H1 (cell line): ENCODE measurements around the gene STKLD1. TPM values are rescaled to one million over a fixed set of nuclear protein-coding genes. Genes with fewer than 3 reads are reported as not detected.

Source experiments
- CTCF ChIA-PET: fragments of 300-600 bp; sonication (Branson Sonifier 250); formaldehyde crosslinking; loops from one replicate; lab custom pipeline; 2021; ENCODE audit not compliant: partially characterized antibody; lab: Charles Lee
- POLR2A ChIA-PET: fragments of 300-600 bp; sonication (Branson Sonifier 250); formaldehyde crosslinking; loops from one replicate; lab custom pipeline; 2021; ENCODE audit warnings: inconsistent platforms; ENCODE audit not compliant: partially characterized antibody; lab: Charles Lee
- DNase-seq, 2 experiments: peaks; one replicate each; pipeline versions ENCODE4 v3.0.0 to v3.0.0-alpha.2; 2010 to 2022; ENCODE audit warnings: low spot score in 2 of 2, low read depth in 1 of 2, mixed read lengths in 1 of 2
- FAIRE-seq: peaks from 2 replicates; lab custom pipeline; 2011; peaks lifted over from hg19 to GRCh38; lab: Jason Lieb, UNC
- H2AFZ ChIP-seq: 2 replicates; pipeline ENCODE4 v1.8.1; 2012; ENCODE audit warnings: low read length, inconsistent platforms
- H2AK5ac ChIP-seq: 2 replicates; pipeline ENCODE4 v1.6.1; 2013; ENCODE audit warnings: low read depth, low read length
- H2BK120ac ChIP-seq: replicated peaks from 2 replicates; pipeline ENCODE3; 2013; ENCODE audit warnings: low read depth, low read length, inconsistent platforms
- H2BK12ac ChIP-seq: 2 replicates; pipeline ENCODE4 v1.6.1; 2013; ENCODE audit warnings: low read depth, low read length
- H2BK15ac ChIP-seq: 2 replicates; pipeline ENCODE4 v1.6.1; 2013; ENCODE audit warnings: low read length
- H2BK20ac ChIP-seq: 2 replicates; pipeline ENCODE4 v1.6.1; 2013; ENCODE audit warnings: low read length
- H2BK5ac ChIP-seq: 2 replicates; pipeline ENCODE4 v1.6.1; 2013; ENCODE audit warnings: low read depth, low read length
- H3K14ac ChIP-seq: 2 replicates; pipeline ENCODE4 v1.6.1; 2013; ENCODE audit warnings: inconsistent platforms; ENCODE audit not compliant: insufficient read length
- H3K18ac ChIP-seq: 2 replicates; pipeline ENCODE4 v1.6.1; 2013; ENCODE audit warnings: low read length; ENCODE audit errors: extremely low read depth
- H3K23ac ChIP-seq: 2 replicates; pipeline ENCODE4 v1.6.1; 2013; ENCODE audit warnings: inconsistent platforms; ENCODE audit not compliant: insufficient read length
- H3K23me2 ChIP-seq: 2 replicates; pipeline ENCODE4 v1.6.1; 2013; ENCODE audit warnings: low read depth, low read length
- H3K27ac ChIP-seq: 2 replicates; pipeline ENCODE4 v1.6.1; 2011; ENCODE audit warnings: low read depth, low read length, inconsistent platforms
- H3K27me3 ChIP-seq, 4 experiments: replicated peaks in 1 of 4; 1 replicate in 1 of 4; 2 replicates in 3 of 4; pipeline versions ENCODE4 v1.6.1 to v1.8.1; 2011 to 2013; ENCODE audit warnings: low read length in 3 of 4, mild to moderate bottlenecking in 3 of 4, inconsistent platforms in 2 of 4, mixed read lengths in 2 of 4, moderate library complexity in 1 of 4; ENCODE audit not compliant: control insufficient read depth in 3 of 4, insufficient read depth in 3 of 4; ENCODE audit errors: extremely low read depth in 1 of 4
- H3K36me3 ChIP-seq, 4 experiments: 2 replicates each; pipeline versions ENCODE4 v1.6.1 to v1.8.1; 2011 to 2013; ENCODE audit warnings: mild to moderate bottlenecking in 4 of 4, low read length in 3 of 4, moderate library complexity in 2 of 4, control low read depth in 1 of 4, inconsistent platforms in 1 of 4; ENCODE audit not compliant: insufficient read depth in 4 of 4, control insufficient read depth in 2 of 4
- H3K4ac ChIP-seq: replicated peaks from 2 replicates; pipeline ENCODE3; 2013; ENCODE audit warnings: low read length, low read depth, mixed read lengths, inconsistent platforms; ENCODE audit not compliant: insufficient read length
- H3K4me1 ChIP-seq, 4 experiments: replicated peaks in 1 of 4; 1 replicate in 1 of 4; 2 replicates in 3 of 4; pipeline versions ENCODE4 v1.6.1 to v1.8.1; 2011 to 2013; ENCODE audit warnings: low read length in 3 of 4, inconsistent platforms in 2 of 4, mixed read lengths in 1 of 4; ENCODE audit not compliant: insufficient read depth in 4 of 4, control insufficient read depth in 3 of 4
- H3K4me2 ChIP-seq, 2 experiments: 2 replicates each; pipeline versions ENCODE4 v1.6.1 to v1.8.1; 2011 to 2013; ENCODE audit warnings: low read depth in 2 of 2, low read length in 2 of 2, control low read depth in 1 of 2, inconsistent platforms in 1 of 2, mild to moderate bottlenecking in 1 of 2; ENCODE audit not compliant: insufficient read depth in 1 of 2
- H3K4me3 ChIP-seq, 4 experiments: fragments of 200-600, 300-600 bp in 1 of 4; sonication (generic), shearing (Covaris generic), sonication (Bioruptor Twin) in 1 of 4; 2 replicates each; pipeline versions ENCODE4 v1.5.1 to v1.8.1; 2011 to 2016; ENCODE audit warnings: low read length in 4 of 4, low read depth in 3 of 4, control low read depth in 2 of 4, inconsistent platforms in 2 of 4, mild to moderate bottlenecking in 2 of 4, mixed read lengths in 1 of 4, moderate library complexity in 1 of 4; ENCODE audit not compliant: insufficient read depth in 2 of 4; ENCODE audit errors: extremely low read depth in 1 of 4
- H3K56ac ChIP-seq: replicated peaks from 2 replicates; pipeline ENCODE3; 2013; ENCODE audit warnings: low read depth, mild to moderate bottlenecking, mixed read lengths, low read length, inconsistent platforms; ENCODE audit not compliant: insufficient read length
- H3K79me1 ChIP-seq: 2 replicates; pipeline ENCODE4 v1.6.1; 2013; ENCODE audit warnings: low read depth, low read length, control low read depth
- H3K79me2 ChIP-seq, 2 experiments: 2 replicates each; pipeline versions ENCODE4 v1.6.1 to v1.8.1; 2012 to 2013; ENCODE audit warnings: low read length in 2 of 2, mild to moderate bottlenecking in 2 of 2, inconsistent platforms in 1 of 2; ENCODE audit not compliant: insufficient read depth in 2 of 2, control insufficient read depth in 1 of 2
- H3K9ac ChIP-seq, 4 experiments: replicated peaks in 1 of 4; 1 replicate in 1 of 4; 2 replicates in 3 of 4; pipeline versions ENCODE4 v1.6.1 to v1.8.1; 2011 to 2013; ENCODE audit warnings: low read depth in 3 of 4, low read length in 3 of 4, control low read depth in 2 of 4, mild to moderate bottlenecking in 2 of 4, moderate library complexity in 2 of 4, inconsistent platforms in 1 of 4; ENCODE audit errors: extremely low read depth in 1 of 4
- H3K9me3 ChIP-seq, 2 experiments: 2 replicates each; pipeline versions ENCODE4 v1.6.1 to v1.8.1; 2012 to 2013; ENCODE audit warnings: mild to moderate bottlenecking in 2 of 2, moderate library complexity in 2 of 2, control low read depth in 1 of 2, inconsistent platforms in 1 of 2, low read depth in 1 of 2, low read length in 1 of 2, mixed read lengths in 1 of 2; ENCODE audit not compliant: insufficient read depth in 2 of 2
- H4K20me1 ChIP-seq, 2 experiments: replicated peaks in 1 of 2; 2 replicates each; pipeline versions ENCODE3 to v1.8.1; 2011 to 2013; ENCODE audit warnings: inconsistent platforms in 2 of 2, low read length in 2 of 2, mild to moderate bottlenecking in 1 of 2; ENCODE audit not compliant: insufficient read depth in 2 of 2, control insufficient read depth in 1 of 2
- H4K5ac ChIP-seq: 2 replicates; pipeline ENCODE4 v1.6.1; 2013; ENCODE audit warnings: low read length, low read depth, mixed read lengths, inconsistent platforms; ENCODE audit not compliant: insufficient read length
- H4K8ac ChIP-seq: 2 replicates; pipeline ENCODE4 v1.8.0; 2013; ENCODE audit warnings: mild to moderate bottlenecking, moderate library complexity, low read length, inconsistent platforms; ENCODE audit not compliant: insufficient read depth; ENCODE audit errors: extremely low read depth
- H4K91ac ChIP-seq: replicated peaks from 2 replicates; pipeline ENCODE3; 2013; ENCODE audit warnings: low read length, mixed read lengths, inconsistent platforms; ENCODE audit not compliant: insufficient read length
- EGR1 ChIP-seq: IDR thresholded peaks from 2 replicates; pipeline ENCODE4 v1.6.1; 2011; ENCODE audit warnings: low read depth, low read length, borderline replicate concordance
- EZH2 ChIP-seq: fragments of 200-600 bp; sonication (generic); IDR thresholded peaks from 2 replicates; pipeline ENCODE4 v1.7.1; 2012; ENCODE audit warnings: low read depth, mild to moderate bottlenecking, moderate library complexity, low read length, inconsistent platforms; ENCODE audit not compliant: severe bottlenecking
- HDAC2 ChIP-seq, 2 experiments: fragments of 300-600 bp in 1 of 2; sonication (generic) in 1 of 2; IDR thresholded peaks; 2 replicates each; pipeline ENCODE4 v1.6.1; 2011 to 2012; ENCODE audit warnings: low read depth in 2 of 2, low read length in 2 of 2, mild to moderate bottlenecking in 2 of 2, moderate library complexity in 2 of 2, borderline replicate concordance in 1 of 2, inconsistent platforms in 1 of 2
- KDM1A ChIP-seq: fragments of 200-600, 300-600 bp; sonication (generic); IDR thresholded peaks from 2 replicates; pipeline ENCODE4 v1.7.1; 2016; ENCODE audit warnings: mild to moderate bottlenecking, low read length, borderline replicate concordance
- RFX5 ChIP-seq: IDR thresholded peaks from 2 replicates; pipeline ENCODE4 v1.6.1; 2011; ENCODE audit warnings: low read depth, low read length, improper control_type of control experiment, borderline replicate concordance
- RXRA ChIP-seq: IDR thresholded peaks from 2 replicates; pipeline ENCODE4 v1.6.1; 2011; ENCODE audit warnings: low read depth, mild to moderate bottlenecking, low read length, moderate library complexity; ENCODE audit not compliant: insufficient read depth
- SP1 ChIP-seq: IDR thresholded peaks from 2 replicates; pipeline ENCODE4 v1.6.1; 2011; ENCODE audit warnings: low read depth, low read length
- TAF1 ChIP-seq: IDR thresholded peaks from 2 replicates; pipeline ENCODE4 v1.6.1; 2011; ENCODE audit warnings: mild to moderate bottlenecking, low read depth, low read length
- YY1 ChIP-seq: IDR thresholded peaks from 2 replicates; pipeline ENCODE4 v1.6.1; 2011; ENCODE audit warnings: low read depth, mild to moderate bottlenecking, low read length
- WGBS, 2 experiments: shearing (Covaris generic) in 1 of 2; methylation state at CpG; one replicate each; pipeline versions ENCODE4 v1.1.6 to v1.1.7; 2013 to 2015; ENCODE audit warnings: low lambda C conversion rate in 2 of 2, mixed read lengths in 2 of 2, inconsistent platforms in 1 of 2, low coverage in 1 of 2, missing lambda C conversion rate in 1 of 2; ENCODE audit not compliant: insufficient replicate concordance in 2 of 2, insufficient coverage in 1 of 2, insufficient read length in 1 of 2; ENCODE audit errors: extremely low coverage in 1 of 2, missing lambda C conversion rate in 1 of 2; 5-methylcytosine and 5-hydroxymethylcytosine counted together
- polyA plus RNA-seq, 7 experiments: library from polyadenylated mRNA; depleted of rRNA in 3 of 7; stranded (reverse) in 5 of 7; unstranded in 2 of 7; fragments of >200 nt in 5 of 7; fragments of 200-250 nt in 2 of 7; gene quantifications; 1 replicate in 5 of 7; 2 replicates in 1 of 7; 4 replicates in 1 of 7; pipeline versions ENCODE4 v1.2.1 to v1.2.3, GENCODE V29; 2011 to 2013; ENCODE audit warnings: missing spikeins in 2 of 7, mixed read lengths in 2 of 7
- total RNA-seq: library from RNA; stranded (reverse); fragmentation: NEBNext Ultra II Directional; extraction: Animal tissue kit (Norgen Biotek cat#: 25700); gene quantifications from 2 replicates; pipeline ENCODE4 v1.2.1, GENCODE V29; 2021
- TF ChIP-seq, protein P1 (sequence below): IDR thresholded peaks from 2 replicates; pipeline ENCODE4 v1.6.1; 2012; ENCODE audit warnings: inconsistent platforms

STKLD1 gene
- total and polyA plus RNA-seq, 2 of the 8 experiments (the other 6 are each of a cell fraction or from before 2014, with no cell fraction given) = 0.26 TPM; not detected in 1

DNA sequence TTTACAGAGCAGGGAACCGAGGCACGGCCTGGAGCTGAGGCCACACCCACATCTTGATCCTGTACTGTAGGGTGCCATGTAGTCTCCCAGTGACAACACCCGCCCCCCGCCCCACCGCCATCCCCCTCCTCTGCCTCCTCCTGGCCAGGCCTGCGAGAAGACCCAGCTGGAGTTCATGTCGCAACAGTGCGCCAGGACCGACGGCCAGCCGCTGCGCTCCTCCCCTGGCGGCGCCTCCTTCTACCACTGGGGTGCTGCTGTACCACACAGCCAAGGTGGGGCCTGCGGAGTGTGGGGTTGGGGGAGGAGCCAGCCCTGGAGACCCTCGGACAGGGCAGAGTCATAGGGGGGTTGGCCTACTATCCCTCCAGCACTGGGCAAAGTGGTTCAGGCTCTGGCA lies 60.5 kb downstream of the STKLD1 start:
- DNase-seq = no peak

More for the DNA sequence above, 60.5 kb downstream of the STKLD1 start:
- H2BK15ac ChIP-seq = no peak overlapping the region
- no peak overlapping the region for H2BK120ac ChIP-seq
- H2AFZ ChIP-seq = no peak overlapping the region
- no peak overlapping the region for H3K4me2 ChIP-seq
- H3K27ac ChIP-seq = no peak overlapping the region
- 81% methylated on average over 7 of the region's 16 CpGs; no CpG with 5 or more reads in 1 of the 2 experiments for WGBS, 2 experiments
- POLR2A ChIA-PET = interaction anchor here (1.1 to 1.9 kb wide), 2 partner anchors 23 to 88 kb away, joined by 3 to 5 read pairs; partner anchors contain the start of genes CACFD1, MED22 and RPL7A
- CTCF ChIA-PET = interaction anchor here (0.9 to 1.7 kb wide), 4 partner anchors 23 to 60 kb away, joined by 3 read pairs; partner anchors contain the start of gene CACFD1
- H3K9ac ChIP-seq = no peak overlapping the region
- H3K4me1 ChIP-seq = no peaks in the 10 kb centered on the region
- H4K20me1 ChIP-seq = peaks cover 0 to 2% of the 10 kb centered on the region in 2 experiments
- no peak overlapping the region for H3K18ac ChIP-seq
- no peaks in the 10 kb centered on the region for H3K79me2 ChIP-seq
- no peak for FAIRE-seq
- H3K9me3 ChIP-seq = no peaks in the 10 kb centered on the region
- H3K79me1 ChIP-seq = no peaks in the 10 kb centered on the region
- H3K14ac ChIP-seq = no peak overlapping the region
- no peak overlapping the region for H3K23ac ChIP-seq
- no peak overlapping the region for H3K56ac ChIP-seq
- H2BK20ac ChIP-seq = no peak overlapping the region
- no peak overlapping the region for H4K8ac ChIP-seq
- no peak overlapping the region for H2AK5ac ChIP-seq
- H3K4me3 ChIP-seq = no peak overlapping the region
- no peak overlapping the region for H2BK5ac ChIP-seq
- no peak overlapping the region for H4K91ac ChIP-seq
- H3K36me3 ChIP-seq = no peaks in the 10 kb centered on the region
- H4K5ac ChIP-seq = no peak overlapping the region
- no peak overlapping the region for H3K4ac ChIP-seq
- H2BK12ac ChIP-seq = no peak overlapping the region
- no peaks in the 10 kb centered on the region for H3K27me3 ChIP-seq
- H3K23me2 ChIP-seq = no peaks in the 10 kb centered on the region
- TF ChIP-seq TAF1 (no peak), YY1 (no peak), SP1 (no peak), RFX5 (no peak), KDM1A (no peak), HDAC2 (IDR thresholded peaks at IDR 0.05; ENCODE audit: borderline replicate concordance in 1 of 2, low read depth in 2 of 2, low read length in 2 of 2) (no peak), EZH2 (no peak), EGR1 (no peak), RXRA (no peak)
- TF ChIP-seq, protein P1, sequence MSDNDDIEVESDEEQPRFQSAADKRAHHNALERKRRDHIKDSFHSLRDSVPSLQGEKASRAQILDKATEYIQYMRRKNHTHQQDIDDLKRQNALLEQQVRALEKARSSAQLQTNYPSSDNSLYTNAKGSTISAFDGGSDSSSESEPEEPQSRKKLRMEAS = no peak
- TF ChIP-seq, all 59 proteins: peak for 0
